GM18519 (cell line): ENCODE results near the gene JMJD4.
A peak's percentile ranks its signal among the peaks of the same experiment; 100 is the strongest.
"Not testable (repeated sequence)": the region's sequence is repeated elsewhere in the genome, so short reads cannot be mapped to it uniquely, and the experiment has no call there.

Experiments used
- ATAC-seq: cut with Tn5 transposase; IDR thresholded peaks from one replicate; pipeline ENCODE4 v1.9.1; 2021; ENCODE audit warnings: mild to moderate bottlenecking, moderate library complexity; ENCODE audit not compliant: unreplicated experiment, low FRiP score

JMJD4 gene

DNA sequence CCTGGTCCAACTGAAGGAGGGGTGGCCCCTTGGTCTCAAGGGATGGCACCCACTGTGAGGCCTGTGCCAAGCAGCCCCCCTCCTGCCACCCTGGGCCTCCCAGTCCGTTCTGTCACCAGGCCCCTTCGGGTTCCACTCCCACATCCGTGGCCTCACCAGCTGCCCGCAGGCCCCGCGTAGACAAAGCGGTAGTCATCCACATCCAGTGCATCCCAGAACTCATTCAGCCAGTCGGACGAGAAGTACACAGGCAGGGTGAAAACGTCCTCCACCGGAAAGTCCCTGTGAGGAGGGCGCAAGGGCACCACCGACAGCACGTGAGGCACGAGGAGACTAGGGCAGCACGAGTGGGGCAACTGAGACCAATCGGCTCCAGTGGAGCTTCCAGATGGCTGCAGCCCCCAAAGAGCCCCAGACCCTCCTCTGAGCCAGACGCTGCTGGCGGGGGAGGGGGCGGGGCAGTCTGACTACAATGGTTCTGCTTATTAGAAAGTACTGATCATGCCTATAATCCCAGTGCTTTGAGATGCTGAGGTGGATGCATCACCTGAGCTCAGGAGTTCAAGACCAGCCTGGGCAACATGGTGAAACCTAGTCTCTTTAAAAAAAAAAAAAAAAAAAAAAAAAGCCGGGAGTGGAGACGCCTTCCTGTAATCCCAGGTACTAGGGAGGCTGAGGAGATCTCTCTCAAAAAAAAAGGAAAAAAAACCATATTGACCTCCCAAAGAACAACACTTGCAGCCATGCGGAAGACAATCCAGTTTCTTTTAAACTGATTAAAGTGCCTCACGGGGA is 1.2 kb downstream of the JMJD4 start:
- no peak for ATAC-seq

DNA sequence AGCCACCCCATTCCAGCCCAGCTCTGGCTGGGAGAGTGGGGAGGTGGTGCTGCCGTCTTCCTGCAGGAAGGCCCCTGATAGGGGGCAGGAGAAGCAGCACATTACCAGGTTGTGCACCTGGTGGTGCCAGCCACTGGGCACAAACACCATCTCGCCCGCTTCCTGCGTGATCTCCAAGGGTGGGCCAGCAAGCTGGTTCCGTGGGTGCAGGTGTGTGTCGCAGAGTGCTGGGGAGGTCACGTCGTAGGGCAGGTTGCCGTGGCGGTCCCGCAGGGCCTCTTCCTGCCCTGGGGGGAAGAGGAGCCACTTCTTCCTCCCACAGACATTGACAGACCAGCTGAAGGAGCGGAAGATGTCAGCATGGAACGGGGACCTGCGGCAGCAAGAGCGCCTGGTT is 1.8 kb downstream of the JMJD4 start:
- ATAC-seq: no peak

DNA sequence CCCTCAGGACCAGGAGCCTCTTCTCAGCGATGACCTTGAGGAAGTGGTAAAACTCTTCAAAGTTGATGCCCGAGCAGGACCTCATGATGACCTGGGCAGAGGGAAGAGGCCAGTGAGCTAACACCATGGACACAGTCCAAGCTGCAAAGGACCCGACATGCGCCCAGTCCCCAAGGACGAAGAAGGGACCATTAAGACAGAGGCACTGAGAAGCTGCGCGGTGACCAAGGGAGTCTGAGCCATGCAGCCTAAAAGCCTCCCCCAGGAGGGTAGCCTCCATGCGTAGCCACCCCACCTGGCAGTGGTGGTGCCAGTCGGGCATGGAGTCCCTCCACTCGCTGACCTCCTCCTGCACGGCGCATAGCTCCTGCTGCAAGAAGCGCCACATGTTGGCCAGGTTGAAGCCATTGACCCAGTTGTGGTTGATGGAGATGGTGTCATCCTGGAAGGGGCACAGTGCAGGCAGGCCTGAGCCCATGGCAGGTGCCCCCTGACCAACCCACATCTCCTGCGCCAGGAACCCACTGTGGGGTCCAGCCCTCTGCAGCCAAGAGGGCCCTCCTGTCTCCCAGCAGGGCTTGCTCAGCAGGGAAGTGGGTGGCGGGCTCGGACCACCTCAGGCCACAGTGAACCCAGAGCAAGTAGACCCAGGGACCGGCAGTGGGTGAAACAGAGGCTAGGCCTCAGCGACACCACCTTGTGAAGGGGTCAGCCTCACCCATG is 2.4 kb downstream of the JMJD4 start:
- no peak for ATAC-seq

DNA sequence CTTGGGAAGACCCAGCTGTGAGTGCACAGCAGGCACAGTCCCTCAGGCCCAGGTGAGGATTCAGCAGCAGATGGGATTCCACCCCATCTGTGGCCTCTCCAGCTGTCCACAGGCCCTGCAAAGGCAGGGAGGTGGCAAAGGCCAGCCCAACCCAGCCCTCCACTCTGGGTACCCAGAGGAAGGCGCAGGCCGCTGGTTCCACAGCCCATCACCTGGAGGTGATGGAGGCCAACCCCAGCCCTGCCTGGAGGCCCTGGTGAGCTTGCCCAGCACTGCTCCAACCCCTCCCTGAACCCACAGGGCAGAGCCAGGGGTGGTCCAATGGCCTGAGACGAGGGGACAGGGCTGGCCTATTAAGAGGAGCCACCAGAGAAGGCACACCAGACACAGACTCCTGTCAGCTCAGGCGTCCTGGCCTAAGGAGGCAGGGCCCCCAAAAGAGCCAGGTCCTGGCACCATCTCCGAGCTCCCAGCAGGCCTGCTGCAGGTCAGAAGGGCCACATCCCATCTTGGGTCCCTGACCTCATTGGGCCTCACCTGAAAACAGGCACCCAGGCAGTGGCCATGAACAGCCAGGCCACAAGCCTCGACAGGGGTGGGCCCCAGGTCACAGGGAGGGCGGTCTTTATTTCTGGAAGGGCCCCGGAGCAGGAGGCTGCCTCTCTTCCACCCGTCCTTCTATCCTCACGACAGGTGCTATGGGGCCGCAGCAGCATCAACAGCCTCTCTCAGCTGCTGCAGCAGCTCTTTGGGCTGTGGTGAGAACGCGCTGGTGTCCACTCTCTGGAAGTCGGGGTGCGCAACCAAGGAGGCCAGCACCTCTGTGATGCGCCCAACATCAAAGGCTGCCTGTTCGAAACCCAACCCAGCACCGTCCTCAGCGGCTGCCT is 3.2 kb downstream of the JMJD4 start:
- ATAC-seq: no peak

DNA sequence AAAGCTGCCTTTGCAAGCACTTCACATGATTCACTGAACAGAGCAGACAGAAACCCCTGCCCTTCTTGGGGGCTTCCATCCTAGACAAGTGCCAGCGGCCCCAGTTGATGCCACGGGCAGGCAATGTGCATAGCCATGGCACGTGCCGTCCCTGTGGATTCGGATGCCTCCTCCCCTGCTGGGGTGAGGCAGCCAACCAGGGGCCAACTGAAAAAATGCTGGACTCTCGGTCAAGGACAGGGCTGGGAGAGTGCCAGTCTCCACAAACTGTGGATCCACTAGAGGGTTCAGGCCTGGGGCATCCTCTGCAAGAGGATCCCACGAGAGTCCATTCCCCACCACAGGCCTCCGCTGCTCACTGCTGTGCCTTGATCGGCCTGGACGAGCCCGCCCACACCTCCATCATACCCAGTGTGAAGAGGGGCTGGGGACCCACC is 3.8 kb downstream of the JMJD4 start:
- no peak for ATAC-seq

DNA sequence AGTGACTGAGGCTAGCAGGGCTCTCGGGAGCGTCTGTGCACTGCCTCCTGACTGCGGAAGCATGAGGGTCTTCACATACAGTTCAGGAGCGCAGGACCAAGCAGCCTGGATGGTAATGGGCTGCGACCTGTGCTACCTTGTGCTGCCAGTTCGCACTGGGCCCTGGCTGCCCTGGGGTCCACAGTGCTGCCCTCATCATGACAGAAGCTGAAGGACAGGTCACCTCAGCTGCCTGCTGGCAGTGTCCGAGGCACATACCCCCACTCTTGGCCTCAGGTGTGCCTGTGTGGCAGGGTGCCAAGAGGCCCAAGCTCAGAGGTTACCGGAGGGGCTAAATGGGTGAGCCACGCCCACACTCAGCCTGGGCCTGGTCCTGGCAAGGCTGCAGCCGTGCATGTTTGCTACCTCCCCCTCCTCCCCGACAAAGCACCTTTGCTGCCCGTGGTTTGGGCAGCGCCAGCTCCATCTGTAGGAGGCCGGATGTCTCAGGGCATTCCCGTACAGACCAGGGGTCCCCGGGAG is 4.4 kb downstream of the JMJD4 start:
- ATAC-seq: no peak

DNA sequence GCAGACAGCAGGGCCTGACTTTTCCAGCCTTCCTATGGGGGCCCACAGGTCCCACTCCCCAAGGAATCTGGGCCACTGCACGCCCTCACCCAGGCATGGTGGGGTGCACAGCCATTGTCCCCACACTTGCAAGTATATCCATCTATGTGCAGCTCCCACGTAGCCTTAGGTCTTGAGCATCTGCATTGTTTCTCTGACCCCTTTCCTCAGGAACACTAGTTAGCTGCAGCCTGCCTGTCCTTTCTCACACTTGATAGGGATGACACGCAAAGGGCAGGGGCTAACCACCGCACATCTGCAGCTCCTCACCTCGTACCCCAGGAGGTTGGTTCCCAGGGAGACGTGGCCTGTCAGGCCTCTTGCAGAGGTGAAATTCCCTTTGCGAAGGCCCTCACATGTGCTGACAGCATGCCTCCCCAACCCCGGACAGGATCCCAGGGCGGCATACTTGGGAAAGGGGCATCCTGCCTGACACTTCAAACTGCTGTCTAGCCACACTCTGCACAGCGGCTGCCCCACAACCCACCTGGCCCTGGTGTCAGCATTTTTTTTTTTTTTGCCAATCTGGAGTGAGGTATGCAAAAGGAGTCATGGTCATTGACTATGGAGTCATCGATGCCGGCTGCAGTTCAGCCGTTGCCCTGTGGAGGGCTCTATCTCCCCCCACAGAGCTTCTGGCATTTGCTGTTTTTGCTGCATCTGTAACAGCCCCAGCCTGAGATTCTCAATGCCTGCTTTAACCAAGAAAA is 5.0 kb downstream of the JMJD4 start:
- ATAC-seq: peak; percentile 25

DNA sequence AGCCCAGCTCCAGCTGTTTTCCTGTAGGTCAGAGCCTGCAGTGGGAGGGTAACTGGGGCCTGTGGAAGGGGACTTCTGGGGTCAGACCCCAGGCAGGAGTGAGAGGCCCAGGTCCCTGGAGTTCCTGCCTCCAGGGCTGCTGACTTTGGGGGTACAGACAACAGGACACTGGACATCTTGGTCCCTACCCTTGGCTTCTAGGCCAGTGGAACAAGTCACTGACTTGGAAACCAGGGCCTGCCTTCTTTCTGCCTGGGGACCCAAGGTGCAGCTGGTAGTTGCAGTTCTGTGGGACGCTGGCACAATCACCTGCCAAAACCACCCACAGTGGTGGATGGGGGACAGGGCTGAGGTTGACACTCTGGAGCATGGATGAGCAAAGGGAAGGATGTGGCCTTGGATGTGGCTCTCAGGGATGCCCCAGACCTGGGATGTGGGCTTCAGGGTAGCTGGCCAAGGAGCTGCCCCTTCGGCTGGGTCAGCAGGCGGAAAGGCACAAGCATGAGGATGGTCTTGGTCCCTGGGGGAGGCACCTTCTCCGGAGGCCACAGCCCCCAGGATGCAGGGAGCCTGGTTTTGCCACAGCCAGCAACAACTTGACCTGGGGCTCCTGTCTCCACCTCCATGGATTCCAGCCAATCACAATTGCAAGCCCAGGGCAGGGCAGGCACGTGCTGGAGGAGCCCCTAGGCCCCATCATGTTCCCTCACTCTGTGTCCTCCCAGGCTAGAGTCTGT is 5.8 kb downstream of the JMJD4 start:
- ATAC-seq: no peak

DNA sequence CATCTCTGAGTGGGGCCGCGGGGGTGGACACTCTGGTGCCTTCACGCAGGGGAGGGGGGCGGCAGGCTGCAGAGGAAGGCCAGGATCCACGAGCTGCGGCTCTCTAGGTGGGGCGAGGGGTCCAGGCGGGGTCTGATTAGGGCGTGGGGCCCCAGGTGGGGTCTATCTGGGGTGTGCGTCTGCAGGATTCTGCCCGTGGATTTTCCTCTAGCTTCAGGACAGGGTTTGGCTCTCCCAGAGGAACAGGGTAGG is 6.3 kb downstream of the JMJD4 start:
- no peak for ATAC-seq

DNA sequence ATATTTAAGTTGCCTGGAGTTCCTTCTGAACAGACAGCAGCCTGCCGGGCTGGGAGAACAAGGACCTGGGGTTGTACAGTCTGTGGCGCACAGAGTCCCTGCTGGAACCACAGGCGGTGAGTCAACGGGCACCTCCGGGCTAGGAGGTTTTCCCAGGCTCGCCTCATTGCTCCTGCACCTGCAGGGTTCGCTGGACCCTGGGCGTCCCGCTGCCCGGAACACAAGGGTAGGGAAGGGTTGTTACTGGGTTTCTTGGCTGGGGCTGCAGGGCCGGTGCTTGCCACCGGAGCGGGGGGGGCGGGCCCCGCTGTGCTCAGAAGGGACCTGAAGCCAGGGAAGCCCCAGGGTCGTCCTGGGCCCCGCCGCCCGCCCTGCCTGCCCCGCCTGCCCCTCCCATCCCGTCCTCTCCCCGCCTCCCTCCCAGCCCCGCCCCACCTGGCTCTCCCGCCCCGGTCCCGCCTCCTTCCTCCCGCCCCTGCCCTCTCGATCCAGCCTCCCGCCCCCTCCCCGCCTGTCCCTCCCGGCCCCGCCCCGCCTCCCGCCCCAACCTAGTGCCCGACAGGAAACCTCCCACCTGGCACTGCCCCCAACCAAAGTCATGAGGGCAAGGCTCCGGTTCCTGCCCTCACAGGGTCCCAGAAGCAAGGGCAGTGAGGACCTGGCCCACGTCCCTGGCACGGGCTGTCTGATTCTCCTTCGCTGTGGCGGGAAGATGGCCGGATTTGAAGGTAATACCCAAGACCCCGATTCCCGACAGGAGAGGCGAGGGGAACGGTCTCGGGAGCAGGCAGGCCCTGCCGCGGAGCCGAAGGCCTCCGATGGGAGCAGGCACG is 6.8 kb downstream of the JMJD4 start:
- no peak for ATAC-seq

DNA sequence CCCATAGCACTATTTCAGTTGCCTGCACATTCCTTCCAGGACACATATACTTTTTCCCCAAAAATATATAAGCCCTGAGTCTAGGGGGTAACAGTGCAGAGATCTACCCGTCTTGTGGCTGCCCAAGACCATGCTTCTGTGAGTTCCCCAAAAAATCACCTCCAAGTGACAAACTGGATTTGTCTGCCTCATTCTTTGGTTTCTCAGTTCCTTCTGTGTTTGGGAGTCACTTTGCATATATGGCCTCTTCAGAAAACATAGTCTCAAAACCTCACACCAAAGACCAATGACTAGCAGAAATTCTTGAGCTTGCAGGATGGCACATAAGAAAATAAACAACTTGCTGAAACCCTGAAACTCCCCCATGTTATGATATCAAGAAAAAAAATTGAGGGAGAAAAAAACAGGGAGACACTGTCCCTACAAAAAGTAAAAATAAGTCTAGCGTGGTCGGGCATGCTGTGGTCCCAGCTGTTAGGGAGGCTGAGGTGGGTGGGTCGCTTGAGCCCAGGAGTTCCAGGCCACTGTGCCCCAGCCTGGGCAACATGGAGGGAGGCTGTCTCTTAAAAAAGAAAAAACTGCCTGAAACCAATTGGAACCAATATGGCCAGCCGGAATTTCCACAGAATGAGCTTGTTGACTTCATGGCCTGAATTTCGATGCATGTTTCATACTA is 8.0 kb downstream of the JMJD4 start:
- ATAC-seq: no peak

DNA sequence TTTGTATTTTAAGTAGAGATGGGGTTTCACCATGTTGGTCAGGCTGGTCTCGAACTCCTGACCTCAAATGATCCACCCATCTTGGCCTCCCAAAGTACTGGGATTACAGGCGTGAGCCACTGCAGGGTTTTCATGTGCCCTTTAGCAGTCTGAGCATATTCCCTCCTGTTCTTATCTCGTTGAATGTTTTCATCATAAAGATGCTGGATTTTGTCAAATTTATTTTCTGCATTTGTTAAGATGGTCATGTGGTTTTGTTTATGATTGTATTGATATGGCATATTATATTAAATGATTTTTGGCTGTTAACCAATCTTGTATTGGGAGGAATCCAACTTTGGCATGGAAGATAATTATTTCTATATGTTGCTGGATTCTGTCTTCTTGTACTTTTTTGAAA is 8.8 kb downstream of the JMJD4 start:
- ATAC-seq: no peak

DNA sequence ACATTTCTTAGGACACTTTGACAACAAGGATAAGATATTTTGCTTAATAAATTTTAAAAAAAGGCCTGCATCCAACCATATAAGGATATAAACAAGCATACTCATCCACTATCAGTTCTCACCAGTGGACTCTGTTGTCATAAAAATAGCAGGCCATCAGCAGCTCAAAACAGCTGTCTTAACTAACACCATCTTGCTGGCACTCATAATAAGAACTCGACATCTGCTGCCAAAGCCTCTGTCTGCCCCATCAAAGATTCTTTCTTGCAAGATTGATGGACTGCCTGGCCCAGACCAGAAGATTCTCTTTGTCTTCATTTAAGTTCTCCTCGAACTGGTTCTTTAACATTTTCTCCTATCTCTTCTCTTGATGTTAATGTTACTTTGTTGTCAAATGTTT is 10.1 kb downstream of the JMJD4 start:
- ATAC-seq: no peak

DNA sequence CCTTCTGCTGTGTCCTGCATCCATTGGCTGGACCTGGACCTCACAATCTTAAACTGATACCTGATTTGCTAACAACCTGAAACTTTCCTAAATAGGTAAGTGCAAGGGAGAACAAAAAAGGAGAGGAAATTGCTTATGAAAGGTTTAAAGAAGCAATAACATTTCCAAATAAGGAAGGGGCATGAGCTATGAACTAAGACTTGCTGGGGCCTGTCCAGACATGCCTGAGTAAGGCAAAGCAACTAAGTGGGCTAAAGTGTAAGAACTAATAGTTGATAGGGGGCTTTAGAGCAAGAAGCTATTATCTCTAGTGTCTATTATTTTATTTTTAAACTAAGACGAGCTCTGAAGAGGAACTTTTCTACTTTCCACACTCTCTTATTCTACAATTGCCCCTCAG is 11.6 kb downstream of the JMJD4 start:
- ATAC-seq: no peak

DNA sequence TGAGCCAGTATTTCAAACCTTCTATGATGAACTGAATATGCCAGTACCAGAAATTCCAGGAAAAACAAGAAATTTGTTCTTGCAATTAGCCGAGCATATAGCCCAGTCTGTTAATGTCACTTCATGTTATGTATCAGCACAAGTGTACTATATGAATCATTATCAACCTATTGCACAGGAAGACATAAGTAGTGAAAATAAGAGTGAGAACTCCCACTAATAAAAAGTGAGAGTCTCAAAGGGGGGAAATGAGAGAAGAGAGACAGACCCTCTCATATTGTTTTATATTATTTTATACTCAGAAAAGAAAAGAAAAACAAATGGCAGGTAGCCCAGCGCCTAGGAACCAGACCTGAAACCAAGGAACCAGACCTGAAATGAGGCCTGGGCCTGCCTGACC is 16.2 kb downstream of the JMJD4 start:
- no peak for ATAC-seq

DNA sequence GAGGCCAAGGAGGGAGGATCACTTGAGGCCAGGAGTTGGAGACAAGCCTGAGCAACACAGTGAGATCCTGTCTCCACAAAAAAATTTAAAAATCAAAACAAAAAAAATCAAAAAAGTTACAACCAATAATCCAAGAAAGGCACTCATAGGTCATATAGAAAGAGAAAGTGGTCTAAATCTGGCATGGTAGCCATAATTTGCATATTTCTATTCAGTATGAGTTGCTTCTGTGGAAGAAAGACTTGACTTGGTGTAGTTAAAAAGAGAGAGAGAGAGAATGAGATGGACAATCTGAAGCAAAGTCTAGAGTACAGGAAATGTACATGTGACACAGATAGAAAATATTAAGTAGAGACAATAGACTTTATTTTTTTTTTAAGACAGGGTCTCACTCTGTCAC is 22.5 kb downstream of the JMJD4 start:
- ATAC-seq: peak; percentile 91

DNA sequence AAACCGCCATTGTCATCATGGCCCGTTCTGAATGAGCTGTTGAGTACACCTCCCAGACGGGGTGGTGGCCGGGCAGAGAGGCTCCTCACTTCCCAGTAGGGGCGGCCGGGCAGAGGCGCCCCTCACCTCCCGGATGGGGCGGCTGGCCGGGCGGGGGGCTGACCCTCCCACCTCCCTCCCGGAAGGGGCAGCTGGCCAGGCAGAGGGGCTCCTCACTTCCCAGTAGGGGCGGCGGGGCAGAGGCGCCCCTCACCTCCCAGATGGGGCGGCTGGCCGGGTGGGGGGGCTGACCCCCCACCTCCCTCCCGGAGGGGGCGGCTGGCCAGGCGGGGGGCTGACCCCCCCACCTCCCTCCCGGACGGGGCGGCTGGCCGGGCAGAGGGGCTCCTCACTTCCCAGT is 24.6 kb downstream of the JMJD4 start:
- not testable (repeated sequence) for ATAC-seq

DNA sequence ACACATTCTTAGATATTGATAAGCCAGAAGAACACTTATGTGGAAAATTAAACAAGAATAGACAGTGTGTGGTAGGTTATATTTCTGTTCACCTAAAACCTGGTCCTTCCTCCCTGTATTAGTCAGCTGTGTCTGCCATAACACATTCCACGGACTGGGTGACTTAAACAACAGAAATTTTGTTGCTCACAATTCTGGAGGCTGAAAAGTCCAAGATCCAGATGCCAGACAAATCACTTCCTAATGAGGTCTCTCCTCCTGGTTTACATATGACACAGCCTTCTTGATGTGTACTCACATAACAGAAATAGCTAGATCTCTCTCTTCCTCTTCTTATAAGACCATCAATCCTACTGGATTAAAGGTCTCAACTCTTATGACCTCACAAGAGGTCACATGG is 25.7 kb downstream of the JMJD4 start:
- ATAC-seq: no peak
